DMS114 treated with DMSO at 0.1 percent for 48 hours (cell line): Measurements from ENCODE around the gene LRP1.

Source experiments
- DNase-seq: peaks from one replicate; lab custom pipeline; 2025; ENCODE audit not compliant: unreplicated experiment; lab: John Stamatoyannopoulos, UW

The LRP1 gene

GRCh38 chr12:57233357-57234232 lies 105.3 kb downstream of the LRP1 start:
- no peak for DNase-seq

DNA sequence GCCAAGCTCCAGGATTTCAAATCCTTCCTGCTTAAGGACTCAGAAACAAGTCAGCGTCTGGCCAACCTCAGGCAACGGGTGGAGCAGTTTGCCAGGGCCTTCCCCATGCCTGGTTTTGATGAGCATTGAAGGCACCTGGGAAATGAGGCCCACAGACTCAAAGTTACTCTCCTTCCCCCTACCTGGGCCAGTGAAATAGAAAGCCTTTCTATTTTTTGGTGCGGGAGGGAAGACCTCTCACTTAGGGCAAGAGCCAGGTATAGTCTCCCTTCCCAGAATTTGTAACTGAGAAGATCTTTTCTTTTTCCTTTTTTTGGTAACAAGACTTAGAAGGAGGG lies 105.9 kb downstream of the LRP1 start:
- DNase-seq, result no peak

GRCh38 chr12:57234571-57235016 lies 106.3 kb downstream of the LRP1 start:
- DNase-seq, result no peak

DNA sequence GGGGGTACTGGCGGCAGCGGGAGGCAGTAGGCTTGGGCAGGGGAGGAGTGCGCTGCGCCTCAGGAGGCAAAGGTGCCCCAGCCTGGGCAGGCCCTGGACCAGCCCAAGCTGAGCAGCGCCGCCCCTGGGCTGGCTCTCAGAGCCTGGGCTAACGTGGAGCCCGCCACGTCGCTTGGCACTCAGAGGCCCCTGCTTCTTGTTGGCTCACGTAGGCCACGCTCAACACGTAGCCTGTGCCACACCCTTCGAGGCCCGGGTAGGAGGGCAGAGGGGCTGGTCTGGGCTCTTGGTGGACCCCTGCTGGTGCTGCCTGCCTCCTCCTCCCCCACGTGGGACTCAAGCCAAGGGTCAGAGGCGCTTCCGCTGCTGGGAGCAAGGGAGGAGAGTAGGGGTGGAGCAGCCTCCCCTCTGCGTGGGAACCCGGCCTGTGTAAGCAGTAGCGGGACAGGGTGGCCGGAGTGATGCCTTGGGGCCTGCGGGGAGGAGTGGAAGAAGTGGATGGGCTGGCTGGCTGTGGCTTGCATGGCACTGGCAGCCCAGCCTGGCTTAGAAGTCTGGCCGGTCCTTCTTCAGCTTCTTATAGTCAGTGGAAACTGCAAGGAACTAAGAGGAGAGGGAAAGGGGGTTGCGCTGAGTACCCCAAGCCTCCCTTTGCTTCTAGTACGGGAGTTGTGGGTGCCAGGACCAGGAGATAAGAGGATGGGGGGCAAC lies 106.9 kb downstream of the LRP1 start:
- no peak for DNase-seq

DNA sequence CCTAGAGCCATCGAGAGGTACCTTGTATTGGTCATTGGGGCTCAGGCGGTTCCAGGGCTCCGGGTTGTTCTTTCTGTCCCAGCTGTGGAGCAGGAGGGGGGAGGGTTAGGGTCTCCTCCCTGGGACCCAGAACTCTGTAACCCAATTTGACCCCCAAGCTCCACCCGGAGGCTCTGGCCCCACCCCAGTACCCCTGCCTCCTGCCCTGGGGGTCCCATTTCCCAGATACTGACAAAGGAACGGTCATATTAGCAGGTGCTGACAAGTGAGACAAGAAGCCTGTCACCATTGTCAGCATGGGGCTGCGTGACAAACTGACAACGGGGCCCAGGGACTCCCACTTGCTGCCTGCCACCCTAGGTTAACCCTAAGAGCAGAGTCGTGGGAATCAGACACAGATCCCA lies 107.4 kb downstream of the LRP1 start:
- DNase-seq, result no peak

GRCh38 chr12:57236201-57236924 lies 108.1 kb downstream of the LRP1 start:
- DNase-seq, result no peak

GRCh38 chr12:57236925-57237595 lies 108.8 kb downstream of the LRP1 start:
- DNase-seq, result no peak

DNA sequence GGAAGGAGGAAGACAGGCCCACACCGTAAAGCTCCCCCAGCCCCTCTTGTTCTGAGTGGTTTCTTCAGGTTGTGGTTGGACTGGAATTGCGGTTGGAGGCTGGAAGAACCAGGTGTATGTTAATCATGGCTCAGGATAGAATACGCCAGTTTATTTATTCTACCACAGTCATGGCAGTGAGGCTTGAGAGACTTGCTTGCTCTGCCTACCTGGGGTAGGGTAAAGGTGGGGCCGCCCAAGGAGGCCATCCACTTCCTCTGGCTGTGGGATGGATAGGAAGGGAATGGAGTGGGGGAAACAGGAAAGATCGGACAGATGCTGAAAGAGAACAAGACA lies 109.3 kb downstream of the LRP1 start:
- DNase-seq, result no peak

DNA sequence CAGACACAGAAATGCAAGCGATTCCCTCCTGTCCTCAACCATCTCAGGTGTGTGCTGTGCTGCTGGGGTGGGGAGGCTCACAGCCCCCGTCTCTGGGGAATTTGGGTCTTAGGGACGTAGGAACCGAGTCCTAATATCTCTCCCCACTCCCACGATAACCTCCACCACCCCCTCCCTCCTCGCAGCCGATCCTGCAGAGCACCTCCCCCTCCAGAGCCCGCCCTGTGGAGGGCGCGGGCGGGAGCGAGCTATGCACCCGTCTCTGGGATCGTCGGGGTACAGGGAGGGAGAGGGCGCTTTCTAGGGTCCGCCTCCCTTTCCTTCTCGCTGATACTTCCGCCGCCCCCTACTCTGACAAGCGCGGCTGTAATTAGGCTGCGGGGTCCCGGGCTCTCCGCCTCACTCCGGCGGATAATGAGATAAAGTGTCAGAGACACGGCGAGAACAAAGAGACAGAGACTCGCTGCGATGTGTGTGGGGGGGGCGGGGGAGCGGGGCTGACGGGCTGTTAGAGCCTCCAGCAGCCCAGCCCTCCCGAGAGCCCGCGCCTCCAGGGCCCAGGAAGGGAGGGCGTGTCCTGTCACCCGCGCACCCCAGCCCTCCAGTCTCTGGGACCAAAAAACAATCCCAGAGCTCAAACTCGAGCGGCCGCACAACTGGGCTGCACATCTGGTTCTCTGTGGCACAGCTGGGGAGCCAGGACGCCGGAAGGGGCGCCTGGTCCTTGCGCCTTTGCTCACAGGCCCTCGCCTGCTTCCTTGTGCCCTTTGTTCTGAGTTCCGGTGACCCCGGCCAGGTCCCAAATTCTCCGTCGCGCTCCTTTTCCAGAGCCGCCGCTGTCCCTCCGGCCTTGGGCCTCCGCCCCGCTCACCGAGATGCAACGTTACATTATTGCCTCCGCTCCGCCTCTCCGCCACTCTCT lies 109.9 kb downstream of the LRP1 start:
- no peak for DNase-seq

- DNase-seq, result peak; percentile 61
Measured at GRCh38 chr12:57238854-57239554, 110.7 kb downstream of the LRP1 start.

DNA sequence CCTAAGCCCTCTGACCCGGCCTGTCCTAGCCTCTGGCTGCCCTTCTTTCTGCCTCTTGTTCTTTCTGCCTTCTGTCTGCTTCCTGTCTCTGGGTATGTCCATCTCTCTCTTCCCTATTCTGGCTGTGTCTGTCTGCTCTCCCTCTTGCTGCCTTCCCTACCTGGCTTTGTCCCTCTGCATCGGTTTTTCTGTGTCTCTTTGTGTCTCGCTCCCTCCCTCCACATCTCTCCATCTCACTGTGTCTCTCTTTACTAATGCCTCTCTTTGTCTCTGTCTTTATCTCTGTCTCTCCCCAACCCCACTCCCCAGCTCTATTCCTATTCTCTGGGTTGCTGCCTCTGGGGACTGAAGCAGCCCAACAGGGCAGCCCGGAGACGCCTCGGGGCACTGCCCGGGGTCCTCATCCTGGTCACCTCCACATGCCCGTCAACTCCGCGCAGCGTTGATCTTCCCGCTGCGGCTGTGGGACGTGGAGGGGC lies 111.3 kb downstream of the LRP1 start:
- DNase-seq, result no peak

DNA sequence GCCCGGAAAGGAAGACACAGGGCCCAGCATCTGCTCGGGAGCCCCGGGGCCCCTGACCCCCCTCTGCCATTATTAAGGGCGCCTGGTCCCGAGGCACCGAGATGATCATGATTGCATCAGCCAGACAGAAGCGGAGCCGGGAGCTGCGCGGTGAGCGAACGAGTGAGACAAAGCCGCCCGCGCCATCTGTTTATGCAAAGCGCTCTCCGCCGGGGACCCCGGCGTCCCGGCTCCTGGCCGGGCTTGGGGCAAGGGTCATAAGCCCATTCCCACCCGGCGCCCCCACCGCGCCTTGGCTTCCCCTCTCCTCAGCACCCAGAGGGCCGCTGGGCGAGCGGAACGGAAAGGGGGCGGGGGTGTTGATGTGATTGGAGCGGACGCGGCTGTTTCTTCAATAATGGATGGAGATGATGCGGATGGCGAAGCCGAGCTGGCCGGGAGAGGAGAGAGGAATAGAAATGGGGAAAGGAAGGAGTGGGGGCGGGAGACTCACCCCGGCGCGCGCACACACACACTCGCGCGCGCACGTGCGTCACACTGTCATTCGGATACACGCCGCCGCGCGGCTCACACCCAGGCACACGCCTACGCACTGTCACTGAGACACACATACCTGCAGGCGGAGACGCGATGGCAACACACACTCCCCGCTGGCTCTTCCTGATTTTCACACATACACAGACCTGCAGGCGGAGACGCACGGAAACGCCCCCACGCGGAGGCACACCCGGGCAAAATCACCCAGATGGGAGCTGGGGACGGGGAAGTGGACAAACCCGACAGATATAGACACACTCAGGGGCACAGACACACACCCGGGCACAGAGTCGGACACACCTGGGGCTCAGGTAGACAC lies 112.0 kb downstream of the LRP1 start:
- peak; percentile 63 for DNase-seq

DNA sequence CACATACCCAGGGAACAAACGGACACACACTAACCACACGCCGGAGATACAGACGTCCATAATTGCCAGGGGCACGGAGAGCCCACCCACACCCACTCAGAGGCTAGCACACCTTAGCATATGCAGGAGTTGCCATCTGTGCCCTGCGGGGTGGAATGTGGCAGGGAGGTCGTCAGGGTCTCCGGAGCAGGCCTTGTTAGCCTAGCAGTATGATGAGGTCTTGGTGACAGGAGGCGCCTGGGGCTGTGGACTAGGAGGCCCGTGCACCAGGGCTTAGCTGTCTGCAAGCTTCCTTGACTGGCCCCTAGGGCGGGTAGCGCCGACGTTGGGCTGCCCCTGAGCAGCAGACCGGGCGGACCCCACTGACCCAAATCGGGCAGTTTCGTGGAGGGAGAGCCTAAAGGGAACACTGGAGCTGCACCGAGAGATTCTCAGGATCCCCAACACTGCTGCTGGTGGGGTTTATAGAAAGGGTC lies 112.7 kb downstream of the LRP1 start:
- peak; percentile 28 for DNase-seq

- no peak for DNase-seq
Measured at GRCh38 chr12:57241402-57242310, 113.4 kb downstream of the LRP1 start.

DNA sequence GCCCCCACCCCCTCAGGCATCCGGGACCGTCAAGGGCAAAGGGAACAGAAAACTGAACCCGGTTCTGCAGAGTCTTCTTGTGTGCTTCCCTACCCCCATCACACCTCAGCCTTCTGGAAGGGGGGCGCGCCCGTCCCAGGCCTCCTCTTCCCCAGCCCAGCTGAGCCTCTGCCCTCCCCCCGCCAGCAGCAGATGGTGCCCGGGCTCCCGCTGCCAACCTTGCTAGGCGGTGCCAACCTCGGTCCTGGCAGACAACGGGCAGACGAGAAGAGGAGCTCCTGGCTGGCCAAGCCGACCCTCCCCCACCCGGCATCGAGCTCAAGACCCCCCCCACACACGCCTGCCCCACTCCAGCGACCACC lies 114.0 kb downstream of the LRP1 start:
- DNase-seq, result no peak

GRCh38 chr12:57242691-57243454 lies 114.6 kb downstream of the LRP1 start:
- DNase-seq, result peak; percentile 49
